Neural progenitor cell (in vitro differentiated cells): ENCODE results near the gene MYO15B. TPM values are rescaled to one million over a fixed set of nuclear protein-coding genes. Genes with fewer than 3 reads are reported as not detected.
A peak's percentile ranks its signal among the peaks of the same experiment; 100 is the strongest.

ENCODE experiments used
- DNase-seq: peaks from one replicate; pipeline ENCODE4 v3.0.0-alpha.2; 2016; ENCODE audit warnings: low spot score
- H2AFZ ChIP-seq: fragments of 200-600 bp; sonication (generic); replicated peaks from 2 replicates; pipeline ENCODE4 v1.6.1; 2016; ENCODE audit warnings: antibody characterized with exemption
- H3F3A ChIP-seq: fragments of 200-600 bp; sonication (generic); 2 replicates; pipeline ENCODE4 v1.6.1; 2016; ENCODE audit warnings: antibody characterized with exemption, low read depth
- H3K27ac ChIP-seq: fragments of 200-600 bp; sonication (generic); 2 replicates; pipeline ENCODE4 v1.5.1; 2016; ENCODE audit warnings: mild to moderate bottlenecking
- H3K27me3 ChIP-seq: fragments of 200-600 bp; sonication (generic); 2 replicates; pipeline ENCODE4 v1.6.1; 2016; ENCODE audit warnings: mild to moderate bottlenecking, moderate library complexity
- H3K36me3 ChIP-seq: fragments of 200-600 bp; sonication (generic); 2 replicates; pipeline ENCODE4 v1.5.1; 2016
- H3K4me1 ChIP-seq: fragments of 200-600 bp; sonication (generic); 2 replicates; pipeline ENCODE4 v1.6.1; 2016; ENCODE audit warnings: mixed run types
- H3K4me2 ChIP-seq: fragments of 200-600 bp; sonication (generic); 2 replicates; pipeline ENCODE4 v1.6.1; 2016
- H3K4me3 ChIP-seq: fragments of 200-600 bp; sonication (generic); 2 replicates; pipeline ENCODE4 v1.5.1; 2016
- H3K79me2 ChIP-seq: fragments of 200-600 bp; sonication (generic); 2 replicates; pipeline ENCODE4 v1.6.1; 2016; ENCODE audit warnings: low read depth
- H3K9ac ChIP-seq: fragments of 200-600 bp; sonication (generic); 2 replicates; pipeline ENCODE4 v1.6.1; 2016
- H3K9me3 ChIP-seq: fragments of 200-600 bp; sonication (generic); 2 replicates; pipeline ENCODE4 v1.5.1; 2016; ENCODE audit warnings: low read depth
- H4K20me1 ChIP-seq: fragments of 200-600 bp; sonication (generic); 2 replicates; pipeline ENCODE4 v1.6.1; 2016; ENCODE audit warnings: low read depth
- H3K27ac Mint-ChIP-seq: 3 replicates; pipeline ENCODE4 v1.8.0; 2021; ENCODE audit warnings: mixed read lengths
- H3K27me3 Mint-ChIP-seq: 2 replicates; pipeline ENCODE4 v1.8.0; 2022; ENCODE audit warnings: low read depth, mild to moderate bottlenecking, inconsistent platforms, moderate library complexity, mixed read lengths; ENCODE audit not compliant: insufficient read depth
- H3K36me3 Mint-ChIP-seq: 3 replicates; pipeline ENCODE4 v1.8.0; 2021; ENCODE audit warnings: mixed read lengths
- H3K4me1 Mint-ChIP-seq: 3 replicates; pipeline ENCODE4 v1.8.0; 2021; ENCODE audit warnings: mixed read lengths
- H3K4me3 Mint-ChIP-seq: 3 replicates; pipeline ENCODE4 v1.8.0; 2021; ENCODE audit warnings: mild to moderate bottlenecking, moderate library complexity, mixed read lengths
- H3K9me3 Mint-ChIP-seq: 3 replicates; pipeline ENCODE4 v1.8.0; 2020; ENCODE audit warnings: mixed read lengths
- EZH2 ChIP-seq: fragments of 200-600 bp; sonication (generic); IDR thresholded peaks from 2 replicates; pipeline ENCODE4 v1.6.1; 2017; ENCODE audit warnings: antibody characterized with exemption, mild to moderate bottlenecking, moderate library complexity
- EZH2phosphoT487 ChIP-seq: fragments of 200-600 bp; sonication (generic); IDR thresholded peaks from 2 replicates; pipeline ENCODE4 v1.6.1; 2017; ENCODE audit warnings: antibody characterized with exemption
- total RNA-seq: library from RNA; depleted of rRNA; stranded (reverse); fragments of >200 nt; gene quantifications from 2 replicates; pipeline ENCODE4 v1.2.3, GENCODE V29; 2015; ENCODE audit warnings: low replicate concordance
- TF ChIP-seq, protein P1 (sequence below): fragments of 200-600 bp; sonication (generic); IDR thresholded peaks from 2 replicates; pipeline ENCODE4 v1.5.1; 2017; ENCODE audit warnings: antibody characterized with exemption, mild to moderate bottlenecking

The MYO15B gene
- total RNA-seq, 1 donor from 2014 or later: 10.2 TPM

DNA sequence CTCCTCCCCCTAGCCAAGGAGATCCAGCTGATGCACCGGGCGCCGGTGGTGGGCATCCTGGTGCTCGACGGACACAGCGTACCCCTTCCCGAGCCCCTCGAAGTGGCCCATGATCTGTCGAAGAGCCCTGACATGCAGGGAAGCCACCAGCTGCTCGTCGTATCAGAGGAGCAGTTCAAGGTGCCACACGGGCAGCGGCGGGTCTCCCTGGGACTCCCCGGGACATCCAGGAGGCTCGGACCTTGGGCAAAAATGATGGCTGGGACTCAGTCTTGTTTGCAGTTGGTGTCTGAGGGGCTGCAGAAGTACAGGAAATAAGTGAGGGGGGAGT is 15.8 kb upstream of the MYO15B start:
- no peaks in the 10 kb centered on the region for H3K4me1 ChIP-seq
- H3K27me3 Mint-ChIP-seq: peaks cover 2% of the 10 kb centered on the region
- H3F3A ChIP-seq: no peaks in the 10 kb centered on the region
- no peak for DNase-seq
- no peak overlapping the region for H2AFZ ChIP-seq
- no peaks in the 10 kb centered on the region for H3K36me3 ChIP-seq
- TF ChIP-seq EZH2phosphoT487: no peak
- no peak for TF ChIP-seq EZH2
- TF ChIP-seq, protein P1, sequence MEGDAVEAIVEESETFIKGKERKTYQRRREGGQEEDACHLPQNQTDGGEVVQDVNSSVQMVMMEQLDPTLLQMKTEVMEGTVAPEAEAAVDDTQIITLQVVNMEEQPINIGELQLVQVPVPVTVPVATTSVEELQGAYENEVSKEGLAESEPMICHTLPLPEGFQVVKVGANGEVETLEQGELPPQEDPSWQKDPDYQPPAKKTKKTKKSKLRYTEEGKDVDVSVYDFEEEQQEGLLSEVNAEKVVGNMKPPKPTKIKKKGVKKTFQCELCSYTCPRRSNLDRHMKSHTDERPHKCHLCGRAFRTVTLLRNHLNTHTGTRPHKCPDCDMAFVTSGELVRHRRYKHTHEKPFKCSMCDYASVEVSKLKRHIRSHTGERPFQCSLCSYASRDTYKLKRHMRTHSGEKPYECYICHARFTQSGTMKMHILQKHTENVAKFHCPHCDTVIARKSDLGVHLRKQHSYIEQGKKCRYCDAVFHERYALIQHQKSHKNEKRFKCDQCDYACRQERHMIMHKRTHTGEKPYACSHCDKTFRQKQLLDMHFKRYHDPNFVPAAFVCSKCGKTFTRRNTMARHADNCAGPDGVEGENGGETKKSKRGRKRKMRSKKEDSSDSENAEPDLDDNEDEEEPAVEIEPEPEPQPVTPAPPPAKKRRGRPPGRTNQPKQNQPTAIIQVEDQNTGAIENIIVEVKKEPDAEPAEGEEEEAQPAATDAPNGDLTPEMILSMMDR: no peak
- no peaks in the 10 kb centered on the region for H3K36me3 Mint-ChIP-seq
- no peaks in the 10 kb centered on the region for H3K9me3 Mint-ChIP-seq
- no peak overlapping the region for H3K4me3 ChIP-seq
- no peaks in the 10 kb centered on the region for H3K9me3 ChIP-seq
- no peak overlapping the region for H3K27ac ChIP-seq
- H3K27me3 ChIP-seq: no peaks in the 10 kb centered on the region
- H3K4me1 Mint-ChIP-seq: peaks cover 3% of the 10 kb centered on the region
- no peak overlapping the region for H3K9ac ChIP-seq
- H3K4me2 ChIP-seq: no peak overlapping the region
- no peaks in the 10 kb centered on the region for H4K20me1 ChIP-seq
- H3K4me3 Mint-ChIP-seq: no peak overlapping the region
- H3K79me2 ChIP-seq: no peaks in the 10 kb centered on the region
- peak overlapping the region; percentile 51 for H3K27ac Mint-ChIP-seq

DNA sequence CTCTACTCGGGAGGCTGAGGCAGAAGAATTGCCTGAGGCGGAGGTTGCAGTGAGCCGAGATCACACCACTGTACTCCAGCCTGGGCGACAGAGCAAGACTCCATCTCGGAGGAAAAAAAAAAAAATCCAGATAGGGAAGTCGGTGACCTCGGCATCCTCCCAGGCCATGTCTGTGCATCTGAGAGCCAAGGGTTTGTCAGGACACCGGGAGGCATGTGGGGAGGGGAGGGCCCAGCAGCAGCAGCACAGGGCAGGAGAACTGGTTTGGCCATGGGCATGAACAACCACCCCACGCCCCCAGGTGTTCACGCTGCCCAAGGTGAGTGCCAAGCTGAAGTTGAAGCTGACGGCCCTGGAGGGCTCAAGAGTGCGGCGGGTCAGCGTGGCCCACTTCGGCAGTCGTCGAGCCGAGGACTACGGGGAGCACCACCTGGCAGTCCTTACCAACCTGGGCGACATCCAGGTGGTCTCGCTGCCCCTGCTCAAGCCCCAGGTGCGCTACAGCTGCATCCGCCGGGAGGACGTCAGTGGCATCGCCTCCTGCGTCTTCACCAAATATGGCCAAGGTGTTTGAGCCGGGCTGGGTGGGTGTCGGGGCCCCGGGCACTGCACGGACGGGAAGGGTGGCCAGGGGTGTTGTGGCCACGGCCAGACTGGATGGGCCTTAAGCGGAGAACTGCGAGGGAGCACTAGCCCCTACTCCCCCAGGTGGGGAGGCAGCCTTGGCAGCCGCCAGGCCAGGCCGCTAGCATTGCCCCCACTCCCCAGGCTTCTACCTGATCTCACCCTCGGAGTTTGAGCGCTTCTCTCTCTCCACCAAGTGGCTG is 14.7 kb upstream of the MYO15B start:
- peak overlapping the region; percentile 50 for H3K27ac Mint-ChIP-seq
- H3F3A ChIP-seq: no peaks in the 10 kb centered on the region
- TF ChIP-seq, protein P1: no peak
- no peak for TF ChIP-seq EZH2phosphoT487
- no peak for TF ChIP-seq EZH2
- H3K4me1 Mint-ChIP-seq: peaks cover 2% of the 10 kb centered on the region
- no peaks in the 10 kb centered on the region for H3K36me3 Mint-ChIP-seq
- H3K4me3 ChIP-seq: no peak overlapping the region
- DNase-seq: no peak
- H3K9me3 ChIP-seq: no peaks in the 10 kb centered on the region
- H3K27me3 ChIP-seq: no peaks in the 10 kb centered on the region
- H3K27me3 Mint-ChIP-seq: peaks cover 4% of the 10 kb centered on the region
- no peak overlapping the region for H3K4me3 Mint-ChIP-seq
- H3K9ac ChIP-seq: no peak overlapping the region
- H3K79me2 ChIP-seq: no peaks in the 10 kb centered on the region
- H3K27ac ChIP-seq: no peak overlapping the region
- no peaks in the 10 kb centered on the region for H3K9me3 Mint-ChIP-seq
- no peaks in the 10 kb centered on the region for H3K36me3 ChIP-seq
- no peaks in the 10 kb centered on the region for H3K4me1 ChIP-seq
- no peak overlapping the region for H3K4me2 ChIP-seq
- H4K20me1 ChIP-seq: no peaks in the 10 kb centered on the region
- H2AFZ ChIP-seq: no peak overlapping the region

DNA sequence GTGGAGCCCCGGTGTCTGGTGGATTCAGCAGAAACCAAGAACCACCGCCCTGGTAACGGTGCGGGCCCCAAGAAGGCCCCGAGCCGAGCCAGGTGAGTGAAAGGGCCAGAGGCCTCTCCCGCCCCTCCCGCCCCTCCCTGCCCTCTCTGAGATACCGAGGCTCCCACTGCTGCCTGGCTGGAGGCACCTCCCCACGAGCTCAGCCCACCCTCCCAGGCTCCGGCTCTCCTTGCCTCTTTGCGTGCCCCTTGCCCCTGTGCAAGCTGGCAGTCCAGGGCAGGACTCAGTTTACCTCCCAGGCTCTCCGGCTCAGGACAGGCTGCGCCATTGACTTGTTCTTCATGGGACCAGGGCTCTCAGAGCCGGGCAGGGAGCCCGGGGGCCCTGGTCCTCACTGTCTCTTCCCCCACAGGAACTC is 14.1 kb upstream of the MYO15B start:
- H3K27ac Mint-ChIP-seq: no peak overlapping the region
- no peaks in the 10 kb centered on the region for H3K9me3 Mint-ChIP-seq
- Histone ChIP-seq H3K4me2 (no peak overlapping the region), H3K27me3 (no peaks in the 10 kb centered on the region), H3K9me3 (no peaks in the 10 kb centered on the region), H3K27ac (no peak overlapping the region), H3F3A (no peaks in the 10 kb centered on the region), H3K79me2 (no peaks in the 10 kb centered on the region), H3K36me3 (no peaks in the 10 kb centered on the region), H3K4me1 (no peaks in the 10 kb centered on the region), H4K20me1 (no peaks in the 10 kb centered on the region), H2AFZ (no peak overlapping the region), H3K4me3 (no peak overlapping the region), H3K9ac (no peak overlapping the region)
- DNase-seq: no peak
- TF ChIP-seq EZH2 (no peak), EZH2phosphoT487 (no peak)
- TF ChIP-seq, protein P1: no peak
- H3K36me3 Mint-ChIP-seq: no peaks in the 10 kb centered on the region
- H3K4me1 Mint-ChIP-seq: peaks cover 2% of the 10 kb centered on the region
- H3K4me3 Mint-ChIP-seq: no peak overlapping the region
- H3K27me3 Mint-ChIP-seq: peaks cover 4% of the 10 kb centered on the region
